ENCODE data around the gene ANKRD13D. TPM values are rescaled to one million over a fixed set of nuclear protein-coding genes. Genes with fewer than 3 reads are reported as not detected.
A peak's percentile ranks its signal among the peaks of the same experiment; 100 is the strongest.

ANKRD13D gene
- total RNA-seq, 4 donors from 2014 or later, result 19.7 to 194 (median 54.5) TPM

GRCh38 chr11:67349928-67350465 is 60.9 kb downstream of the ANKRD13D start:
- WGBS, 2 donors (ENCODE audit: low coverage in 1 of 2), result 81 to 82% methylated on average over 3 to 4 of the region's 4 CpGs
- H3K27me3 ChIP-seq, result no peaks in the 10 kb centered on the region
- peaks cover 47 to 73% (median 53%) of the 10 kb centered on the region in 4 donors for H3K4me1 ChIP-seq
- H3K36me3 ChIP-seq, result no peaks in the 10 kb centered on the region
- TF ChIP-seq, protein P1, sequence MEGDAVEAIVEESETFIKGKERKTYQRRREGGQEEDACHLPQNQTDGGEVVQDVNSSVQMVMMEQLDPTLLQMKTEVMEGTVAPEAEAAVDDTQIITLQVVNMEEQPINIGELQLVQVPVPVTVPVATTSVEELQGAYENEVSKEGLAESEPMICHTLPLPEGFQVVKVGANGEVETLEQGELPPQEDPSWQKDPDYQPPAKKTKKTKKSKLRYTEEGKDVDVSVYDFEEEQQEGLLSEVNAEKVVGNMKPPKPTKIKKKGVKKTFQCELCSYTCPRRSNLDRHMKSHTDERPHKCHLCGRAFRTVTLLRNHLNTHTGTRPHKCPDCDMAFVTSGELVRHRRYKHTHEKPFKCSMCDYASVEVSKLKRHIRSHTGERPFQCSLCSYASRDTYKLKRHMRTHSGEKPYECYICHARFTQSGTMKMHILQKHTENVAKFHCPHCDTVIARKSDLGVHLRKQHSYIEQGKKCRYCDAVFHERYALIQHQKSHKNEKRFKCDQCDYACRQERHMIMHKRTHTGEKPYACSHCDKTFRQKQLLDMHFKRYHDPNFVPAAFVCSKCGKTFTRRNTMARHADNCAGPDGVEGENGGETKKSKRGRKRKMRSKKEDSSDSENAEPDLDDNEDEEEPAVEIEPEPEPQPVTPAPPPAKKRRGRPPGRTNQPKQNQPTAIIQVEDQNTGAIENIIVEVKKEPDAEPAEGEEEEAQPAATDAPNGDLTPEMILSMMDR (IDR thresholded peaks at IDR 0.05), result no peak
- TF ChIP-seq POLR2AphosphoS5 (IDR thresholded peaks at IDR 0.05) (no peak), POLR2A (IDR thresholded peaks at IDR 0.05) (no peak), EP300 (IDR thresholded peaks at IDR 0.05; ENCODE audit: low read depth) (no peak)
- in situ Hi-C loops (cut with MboI; ENCODE audit: low pct_ligation_motif_present in 1 of 4, low pct_unique_long_range_greater_than_20kb in 1 of 4, low sequenced_read_pairs in 3 of 4) (no loop called here), intact Hi-C loops (cut with DNase I; ENCODE audit: low total_unique reads) (loop anchor here (5.0 kb wide), 1 partner anchor 32 kb away; no protein-coding TSS in a partner anchor)
- DNase-seq, result no peak
- no peaks in the 10 kb centered on the region for H3K9me3 ChIP-seq
- no peak overlapping the region for H3K4me3 ChIP-seq
- no peak overlapping the region for H3K27ac ChIP-seq

GRCh38 chr11:67351275-67352005 is 62.3 kb downstream of the ANKRD13D start:
- intact Hi-C loops (cut with DNase I; ENCODE audit: low total_unique reads), result no loop called here
- Histone ChIP-seq H3K27me3 (no peaks in the 10 kb centered on the region), H3K9me3 (no peaks in the 10 kb centered on the region), H3K4me1 (peaks cover 54 to 75% (median 58%) of the 10 kb centered on the region in 4 donors), H3K36me3 (no peaks in the 10 kb centered on the region), H3K4me3 (peak overlapping the region in 1 of 4 donors; percentile 79), H3K27ac (peak overlapping the region; percentile 96 to 100 (median 99))
- in situ Hi-C loops (cut with MboI; ENCODE audit: low pct_ligation_motif_present in 1 of 4, low pct_unique_long_range_greater_than_20kb in 1 of 4, low sequenced_read_pairs in 3 of 4), result no loop called here
- peak in 2 of 3 donors; percentile 17 to 24 for TF ChIP-seq POLR2AphosphoS5 (IDR thresholded peaks at IDR 0.05)
- TF ChIP-seq, protein P1 (IDR thresholded peaks at IDR 0.05), result peak; percentile 94 to 96 (median 95)
- peak; percentile 0 for TF ChIP-seq POLR2A (IDR thresholded peaks at IDR 0.05)
- TF ChIP-seq EP300 (IDR thresholded peaks at IDR 0.05; ENCODE audit: low read depth), result no peak
- peak; percentile 77 for DNase-seq
- 53% methylated on average over 10 of the region's 11 CpGs; no CpG with 5 or more reads in 1 of the 2 donors for WGBS, 2 donors (ENCODE audit: low coverage in 1 of 2)

Other genes starting within 250 kb of the ANKRD13D start
- 10 to 100 TPM in 1 of 4 donors, 1 to 10 TPM in 3; 1.2 to 54.6 (median 5.8) TPM for gene RHOD, start 232.5 kb upstream of the ANKRD13D start, total RNA-seq
- gene KDM2A, start 170.0 kb upstream of the ANKRD13D start, total RNA-seq, result 100 to 1,000 TPM in 1 of 4 donors, 10 to 100 TPM in 3; 65.3 to 137 (median 81.2) TPM
- gene GRK2, start 22.8 kb upstream of the ANKRD13D start, total RNA-seq, result 100 to 1,000 TPM; 104 to 294 (median 160) TPM
- 100 to 1,000 TPM in 2 of 4 donors, 10 to 100 TPM in 2; 73.0 to 174 (median 123) TPM for gene SSH3, start 14.2 kb downstream of the ANKRD13D start, total RNA-seq
- gene POLD4, start 64.2 kb downstream of the ANKRD13D start, total RNA-seq, result 100 to 1,000 TPM; 261 to 372 (median 319) TPM
- gene CLCF1, start 84.3 kb downstream of the ANKRD13D start, total RNA-seq, result 10 to 100 TPM in 1 of 4 donors, 1 to 10 TPM in 3; 1.8 to 46.4 (median 5.8) TPM
- gene RAD9A, start 102.7 kb downstream of the ANKRD13D start, total RNA-seq, result 100 to 1,000 TPM in 2 of 4 donors, 10 to 100 TPM in 2; 37.8 to 470 (median 95.3) TPM
- gene PPP1CA, start 112.6 kb downstream of the ANKRD13D start, total RNA-seq, result 100 to 1,000 TPM in 3 of 4 donors, 10 to 100 TPM in 1; 83.0 to 251 (median 163) TPM
- 10 to 100 TPM in 2 of 4 donors, 1 to 10 TPM in 2; 1.2 to 17.2 (median 7.4) TPM for gene TBC1D10C, start 114.8 kb downstream of the ANKRD13D start, total RNA-seq
- 1 to 10 TPM in 1 of 4 donors, under 1 TPM in 3; 0.27 to 4.4 (median 0.43) TPM for gene CARNS1, start 126.4 kb downstream of the ANKRD13D start, total RNA-seq
- gene RPS6KB2, start 139.2 kb downstream of the ANKRD13D start, total RNA-seq, result 100 to 1,000 TPM in 1 of 4 donors, 10 to 100 TPM in 3; 53.5 to 108 (median 75.9) TPM
- gene PTPRCAP, start 148.4 kb downstream of the ANKRD13D start, total RNA-seq, result 10 to 100 TPM; 13.2 to 78.9 (median 53.9) TPM
- 100 to 1,000 TPM in 3 of 4 donors, 10 to 100 TPM in 1; 72.6 to 204 (median 151) TPM for gene CORO1B, start 154.2 kb downstream of the ANKRD13D start, total RNA-seq
- gene GPR152, start 163.4 kb downstream of the ANKRD13D start, total RNA-seq, result not detected
- 1 to 10 TPM in 2 of 4 donors, not detected in 2; 1.2 to 2.2 TPM for gene CABP4, start 166.1 kb downstream of the ANKRD13D start, total RNA-seq
- 100 to 1,000 TPM; 107 to 347 (median 115) TPM for gene TMEM134, start 179.9 kb downstream of the ANKRD13D start, total RNA-seq
- 10 to 100 TPM; 32.9 to 71.5 (median 57.6) TPM for gene AIP, start 193.7 kb downstream of the ANKRD13D start, total RNA-seq
- gene PITPNM1, start 216.1 kb downstream of the ANKRD13D start, total RNA-seq, result 100 to 1,000 TPM in 1 of 4 donors, 10 to 100 TPM in 3; 23.5 to 451 (median 60.8) TPM
- 100 to 1,000 TPM in 1 of 4 donors, 10 to 100 TPM in 3; 49.4 to 140 (median 83.4) TPM for gene CDK2AP2, start 218.9 kb downstream of the ANKRD13D start, total RNA-seq
- gene CABP2, start 234.1 kb downstream of the ANKRD13D start, total RNA-seq, result not detected

Measured in transverse colon (tissue), 4 donors.